Activated naive CD4-positive, alpha-beta T cell treated with anti-CD3 and anti-CD28 coated beads, Interleukin-2, amount 50 U/mL, for 72 hours (primary cell): ENCODE data around the gene XXYLT1. TPM values are rescaled to one million over a fixed set of nuclear protein-coding genes. Genes with fewer than 3 reads are reported as not detected.

Experiments
- ATAC-seq, 2 donors: fragments of 150-1000 bp; cut with Tn5 transposase; 2 replicates each; pipeline ENCODE4 v1.10.0; 2021; ENCODE audit warnings: mild to moderate bottlenecking in 2 of 2, moderate library complexity in 2 of 2
- DNase-seq, 2 donors: peaks; one replicate each; pipeline ENCODE4 v3.0.0; 2021 to 2022; ENCODE audit warnings: low spot score in 2 of 2
- H3K27ac Mint-ChIP-seq, 2 donors: one replicate each; pipeline ENCODE4 v1.8.0; 2022; ENCODE audit warnings: mild to moderate bottlenecking in 2 of 2, mixed read lengths in 2 of 2
- H3K36me3 Mint-ChIP-seq, 2 donors: one replicate each; pipeline ENCODE4 v1.8.0; 2022; ENCODE audit warnings: mixed read lengths in 2 of 2
- H3K9me3 Mint-ChIP-seq, 2 donors: one replicate each; pipeline ENCODE4 v1.8.0; 2022; ENCODE audit warnings: mixed read lengths in 2 of 2
- total RNA-seq, 2 donors: library from RNA; stranded (reverse); gene quantifications; one replicate each; pipeline ENCODE4 v1.2.3, GENCODE V29; 2022

XXYLT1 gene
- total RNA-seq, 2 donors from 2014 or later: 3.4 to 6.1 TPM

DNA sequence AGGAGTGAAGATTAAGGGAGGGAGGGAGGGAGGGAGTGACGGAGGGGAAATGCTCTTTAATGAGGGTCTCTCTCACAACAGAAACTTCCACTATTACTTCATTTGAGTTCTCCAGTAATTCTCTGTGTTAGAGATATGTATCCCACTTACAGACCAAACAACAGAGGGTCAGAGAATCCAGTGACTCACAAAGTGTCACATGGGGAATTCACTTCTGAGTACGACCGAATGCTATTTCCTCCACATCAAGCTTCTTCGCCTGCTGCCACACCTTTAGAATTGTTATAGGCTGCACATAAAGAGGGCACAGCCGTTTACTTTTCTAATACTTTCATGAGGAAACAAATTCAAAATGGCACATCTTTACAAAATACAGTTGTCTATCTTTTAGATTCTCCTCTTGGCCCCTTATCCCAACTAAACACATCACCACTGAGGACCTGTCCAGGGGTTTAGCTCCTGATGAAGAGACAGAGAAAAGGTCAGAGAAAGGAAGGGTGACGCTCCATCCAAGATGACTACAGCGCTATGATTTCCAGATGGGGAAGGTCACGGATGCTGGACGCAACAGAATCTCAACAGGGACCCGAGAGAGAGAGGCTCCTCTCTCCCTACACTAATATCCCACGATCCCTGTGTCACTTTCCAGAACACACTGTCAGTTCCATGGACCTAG lies 119.0 kb downstream of the XXYLT1 start:
- Mint-ChIP-seq H3K9me3 (no peaks in the 10 kb centered on the region), H3K36me3 (peaks cover 0 to 7% of the 10 kb centered on the region in 2 donors), H3K27ac (no peak overlapping the region)
- DNase-seq: no peak
- ATAC-seq: no peak

DNA sequence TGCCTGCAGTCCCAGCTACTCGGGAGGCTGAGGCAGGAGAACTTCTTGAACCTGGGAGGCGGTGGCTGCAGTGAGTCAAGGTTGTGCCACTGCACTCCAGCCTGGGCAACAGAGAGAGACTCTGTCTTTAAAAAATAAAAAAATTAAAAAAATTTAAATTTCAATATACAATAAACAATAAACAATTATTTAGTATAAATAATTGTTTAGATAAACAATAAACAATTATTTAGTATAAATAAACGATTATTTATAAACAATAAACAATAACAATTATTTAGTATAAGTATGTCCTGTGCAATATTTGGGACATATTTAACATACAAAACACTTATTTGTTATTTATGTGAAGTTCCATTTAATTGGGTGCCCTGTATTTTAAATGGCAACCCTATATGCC lies 119.6 kb downstream of the XXYLT1 start:
- ATAC-seq (no peak), DNase-seq (no peak)
- Mint-ChIP-seq H3K27ac (no peak overlapping the region), H3K36me3 (peaks cover 0 to 7% of the 10 kb centered on the region in 2 donors), H3K9me3 (no peaks in the 10 kb centered on the region)

DNA sequence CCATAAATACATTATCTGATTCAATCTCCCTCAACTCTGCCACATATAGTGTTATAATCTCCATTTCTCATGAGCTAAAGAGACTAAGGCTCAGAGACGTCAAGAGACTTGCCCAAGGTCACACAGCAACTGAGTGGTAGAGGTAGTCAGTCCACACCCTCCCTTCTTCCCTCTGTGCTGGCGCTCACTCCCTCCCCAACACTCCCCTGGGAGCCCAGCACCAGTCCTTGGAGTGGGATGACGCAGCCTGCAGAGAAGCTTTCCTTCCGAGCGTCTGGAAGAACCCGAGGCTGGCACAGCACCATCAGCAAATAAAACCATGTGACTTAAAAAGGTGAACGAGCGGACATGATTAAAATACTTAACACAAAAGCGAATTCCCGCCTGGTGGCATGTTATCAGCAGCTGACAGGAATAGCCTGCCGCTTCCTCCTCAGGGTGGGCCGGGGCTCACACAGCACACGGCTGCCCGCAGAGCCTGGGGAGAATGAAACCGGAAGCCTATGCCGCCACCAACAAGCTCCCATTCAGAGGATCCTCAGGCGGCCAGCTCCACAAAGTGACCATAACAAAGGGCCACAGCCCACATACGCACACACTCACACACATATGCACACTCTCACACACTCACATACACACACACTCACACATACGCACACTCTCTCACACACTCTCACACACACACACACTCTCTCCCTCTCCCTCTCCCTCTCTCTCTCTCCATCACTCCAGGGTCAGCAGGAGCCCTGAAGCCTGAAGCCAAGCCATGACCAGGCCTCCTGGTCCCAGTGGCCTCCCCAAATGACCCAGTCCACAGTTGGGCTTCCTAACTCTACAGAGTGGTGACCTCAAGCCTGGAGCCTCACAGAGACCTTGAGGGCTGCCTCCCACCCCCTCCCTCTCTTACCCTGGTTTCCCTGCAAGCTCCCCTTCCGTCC lies 120.5 kb downstream of the XXYLT1 start:
- peak in 1 of 2 donors; percentile 26 for DNase-seq
- H3K27ac Mint-ChIP-seq: peak overlapping the region; percentile 81 to 96
- H3K9me3 Mint-ChIP-seq: no peaks in the 10 kb centered on the region
- ATAC-seq: peak; percentile 38 to 66
- no peaks in the 10 kb centered on the region for H3K36me3 Mint-ChIP-seq

DNA sequence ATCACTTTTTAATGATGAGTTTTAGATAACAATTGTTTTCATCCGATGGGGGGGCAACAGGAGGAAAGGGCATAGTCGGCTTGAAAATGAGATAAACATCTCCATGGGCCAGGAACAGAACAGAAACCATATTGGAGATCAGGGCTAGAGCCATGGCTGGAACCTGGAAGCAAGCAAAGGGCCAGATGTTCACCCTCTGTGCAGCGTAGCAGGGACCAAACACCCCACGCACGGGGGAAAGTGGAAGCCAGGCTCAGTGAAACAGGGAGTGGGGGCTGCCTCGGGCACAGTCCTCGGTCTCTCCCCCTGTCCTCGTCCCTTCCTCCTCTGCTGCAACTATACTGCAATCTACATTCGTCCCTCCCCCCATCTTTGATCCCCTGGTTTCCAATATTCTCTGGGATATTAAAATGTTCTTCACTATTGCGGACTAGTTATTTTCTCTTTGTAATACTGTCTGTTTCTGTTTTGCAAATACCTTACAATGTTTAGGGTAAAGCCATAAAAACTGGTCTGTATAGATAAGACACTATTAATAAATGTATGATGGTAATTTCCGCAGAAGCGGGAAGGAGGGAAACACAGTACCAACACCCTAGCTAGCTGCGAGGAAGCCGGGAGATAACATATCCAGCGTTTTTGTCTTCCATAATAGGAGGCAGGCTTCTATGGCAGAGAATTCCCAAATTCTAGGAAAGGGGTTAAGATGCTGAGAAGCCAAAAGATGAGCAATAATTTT lies 121.5 kb downstream of the XXYLT1 start:
- Mint-ChIP-seq H3K36me3 (no peaks in the 10 kb centered on the region), H3K9me3 (no peaks in the 10 kb centered on the region), H3K27ac (peak overlapping the region in 1 of 2 donors; percentile 81)
- ATAC-seq (no peak), DNase-seq (no peak)

DNA sequence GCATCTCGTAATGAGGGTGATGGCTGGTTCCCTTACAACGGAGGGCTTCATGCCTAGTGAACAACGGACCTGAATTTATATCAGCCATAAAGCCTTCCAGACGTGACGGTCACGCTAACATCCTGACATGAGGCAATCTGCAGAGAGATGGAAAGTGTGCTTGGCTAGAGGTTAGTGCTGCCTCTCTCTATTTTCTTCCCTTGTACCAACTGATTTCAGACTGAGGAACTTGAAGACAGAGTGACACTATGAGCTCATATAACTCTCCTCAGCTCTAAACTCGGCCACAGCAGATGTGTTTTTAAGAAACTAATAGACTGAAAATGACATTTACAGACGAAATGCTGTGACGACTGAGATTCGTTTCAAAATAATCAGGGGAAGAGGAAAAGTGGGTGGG lies 122.4 kb downstream of the XXYLT1 start:
- ATAC-seq (no peak), DNase-seq (no peak)
- Mint-ChIP-seq H3K9me3 (no peaks in the 10 kb centered on the region), H3K36me3 (no peaks in the 10 kb centered on the region), H3K27ac (peak overlapping the region in 1 of 2 donors; percentile 67)

DNA sequence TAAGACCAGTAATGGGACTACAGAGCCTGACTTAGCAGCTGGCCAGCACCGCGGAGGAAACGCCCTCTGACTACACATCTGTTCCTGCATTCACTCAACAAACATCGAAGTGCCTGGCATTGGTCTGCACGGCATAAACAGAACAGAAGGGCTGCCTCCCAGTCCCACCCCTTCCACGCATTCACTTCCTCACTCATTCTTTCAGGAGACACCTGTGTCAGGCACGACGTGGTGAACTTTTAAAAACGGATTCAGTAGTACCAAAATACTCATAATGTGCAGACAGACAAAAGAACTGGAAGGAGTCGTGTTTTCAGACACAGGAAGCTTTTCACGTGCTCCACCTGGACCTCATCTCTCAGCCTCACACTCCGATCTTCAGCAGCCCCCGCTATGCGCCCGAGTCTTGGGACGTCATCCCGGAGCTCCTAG lies 123.3 kb downstream of the XXYLT1 start:
- Mint-ChIP-seq H3K36me3 (no peaks in the 10 kb centered on the region), H3K9me3 (no peaks in the 10 kb centered on the region), H3K27ac (peak overlapping the region; percentile 67 to 90)
- ATAC-seq: peak; percentile 89 to 94
- DNase-seq: peak in 1 of 2 donors; percentile 32

DNA sequence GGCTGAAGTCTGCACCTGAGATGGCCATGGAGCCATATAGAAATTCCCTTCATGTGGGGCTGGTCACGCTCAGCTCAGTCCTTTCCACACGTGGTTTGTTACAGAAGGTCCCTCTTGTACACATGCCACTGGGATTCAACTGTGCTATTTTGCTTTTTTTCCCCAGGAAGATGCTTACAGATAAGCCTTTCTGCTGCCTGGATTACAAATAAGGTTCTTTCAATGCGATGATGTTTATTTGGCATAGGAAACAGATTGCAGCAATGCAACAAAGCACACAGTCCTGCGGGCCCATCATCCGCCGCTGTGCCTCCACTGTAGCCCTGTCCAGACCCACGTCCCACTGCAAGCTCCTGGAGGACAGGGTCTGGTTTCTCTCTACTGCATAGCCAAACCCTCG lies 124.8 kb downstream of the XXYLT1 start:
- ATAC-seq (no peak), DNase-seq (no peak)
- no peak overlapping the region for H3K27ac Mint-ChIP-seq
- H3K9me3 Mint-ChIP-seq: peaks cover 4 to 12% of the 10 kb centered on the region in 2 donors
- H3K36me3 Mint-ChIP-seq: peaks cover 12 to 14% of the 10 kb centered on the region in 2 donors

DNA sequence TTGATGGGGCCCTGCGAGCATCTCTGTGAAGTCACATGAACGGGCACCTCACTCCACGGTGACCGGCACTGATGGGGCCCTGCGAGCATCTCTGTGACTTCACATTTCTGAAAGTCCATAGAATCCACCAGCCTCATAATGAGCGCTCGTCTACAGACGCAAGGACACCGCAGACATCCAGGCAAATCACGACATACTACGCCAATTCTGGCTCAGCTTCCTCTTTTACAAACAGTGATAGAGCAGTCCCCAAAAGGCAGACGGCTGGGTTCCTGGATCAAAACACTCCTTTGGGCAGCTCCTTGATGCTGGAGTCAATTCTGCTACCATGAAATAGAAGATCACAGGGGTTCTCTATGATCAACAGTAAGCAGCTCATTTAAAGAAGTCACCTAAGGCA lies 125.4 kb downstream of the XXYLT1 start:
- H3K9me3 Mint-ChIP-seq: peaks cover 4 to 17% of the 10 kb centered on the region in 2 donors
- DNase-seq: no peak
- peaks cover 17% of the 10 kb centered on the region in 2 donors for H3K36me3 Mint-ChIP-seq
- no peak overlapping the region for H3K27ac Mint-ChIP-seq
- ATAC-seq: no peak

DNA sequence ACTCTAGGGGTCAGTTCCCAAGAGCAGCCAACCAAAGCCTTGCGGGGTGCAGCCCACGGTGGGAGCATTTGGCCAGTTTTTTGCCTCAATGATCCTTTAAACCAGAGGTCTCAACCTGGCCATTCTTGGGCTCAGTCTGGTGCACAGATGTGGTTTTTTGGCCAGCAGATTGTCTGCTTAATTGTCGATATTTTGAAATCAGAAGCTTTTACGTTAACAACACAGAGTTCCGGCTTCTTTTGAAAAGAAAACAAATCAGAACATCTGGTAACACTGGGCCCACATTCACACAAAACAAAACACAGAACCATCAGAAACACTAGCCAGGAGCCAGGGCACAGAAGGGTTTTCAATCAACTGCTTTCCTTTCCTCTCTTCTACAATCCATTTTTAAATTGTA lies 127.7 kb downstream of the XXYLT1 start:
- no peak overlapping the region for H3K27ac Mint-ChIP-seq
- no peak for ATAC-seq
- peaks cover 8 to 22% of the 10 kb centered on the region in 2 donors for H3K9me3 Mint-ChIP-seq

DNA sequence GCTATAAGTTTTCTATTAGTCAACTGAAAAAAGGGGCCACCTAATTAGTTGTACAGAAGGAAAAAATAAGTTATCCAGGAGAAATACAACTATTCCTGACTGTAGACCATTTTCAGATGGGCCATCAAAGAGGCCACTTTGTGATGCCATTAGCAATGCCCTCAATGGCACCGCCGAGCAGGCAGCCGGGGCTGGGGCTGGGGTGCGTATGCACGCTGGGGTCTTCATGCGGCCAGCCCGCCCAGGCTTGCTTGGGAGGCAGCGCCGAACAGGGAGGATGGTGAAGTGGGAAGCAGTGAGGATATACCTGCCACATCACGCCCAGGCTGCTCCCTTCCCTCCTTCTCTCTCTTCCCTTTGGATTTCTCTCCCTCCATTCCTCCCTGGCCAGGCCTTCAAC lies 128.4 kb downstream of the XXYLT1 start:
- ATAC-seq (no peak), DNase-seq (no peak)
- Mint-ChIP-seq H3K36me3 (peaks cover 22 to 26% of the 10 kb centered on the region in 2 donors), H3K9me3 (peaks cover 8 to 22% of the 10 kb centered on the region in 2 donors), H3K27ac (peak overlapping the region in 1 of 2 donors; percentile 21)

More for the DNA sequence above, 127.7 kb downstream of the XXYLT1 start:
- no peak for DNase-seq
- H3K36me3 Mint-ChIP-seq: peaks cover 22 to 26% of the 10 kb centered on the region in 2 donors

DNA sequence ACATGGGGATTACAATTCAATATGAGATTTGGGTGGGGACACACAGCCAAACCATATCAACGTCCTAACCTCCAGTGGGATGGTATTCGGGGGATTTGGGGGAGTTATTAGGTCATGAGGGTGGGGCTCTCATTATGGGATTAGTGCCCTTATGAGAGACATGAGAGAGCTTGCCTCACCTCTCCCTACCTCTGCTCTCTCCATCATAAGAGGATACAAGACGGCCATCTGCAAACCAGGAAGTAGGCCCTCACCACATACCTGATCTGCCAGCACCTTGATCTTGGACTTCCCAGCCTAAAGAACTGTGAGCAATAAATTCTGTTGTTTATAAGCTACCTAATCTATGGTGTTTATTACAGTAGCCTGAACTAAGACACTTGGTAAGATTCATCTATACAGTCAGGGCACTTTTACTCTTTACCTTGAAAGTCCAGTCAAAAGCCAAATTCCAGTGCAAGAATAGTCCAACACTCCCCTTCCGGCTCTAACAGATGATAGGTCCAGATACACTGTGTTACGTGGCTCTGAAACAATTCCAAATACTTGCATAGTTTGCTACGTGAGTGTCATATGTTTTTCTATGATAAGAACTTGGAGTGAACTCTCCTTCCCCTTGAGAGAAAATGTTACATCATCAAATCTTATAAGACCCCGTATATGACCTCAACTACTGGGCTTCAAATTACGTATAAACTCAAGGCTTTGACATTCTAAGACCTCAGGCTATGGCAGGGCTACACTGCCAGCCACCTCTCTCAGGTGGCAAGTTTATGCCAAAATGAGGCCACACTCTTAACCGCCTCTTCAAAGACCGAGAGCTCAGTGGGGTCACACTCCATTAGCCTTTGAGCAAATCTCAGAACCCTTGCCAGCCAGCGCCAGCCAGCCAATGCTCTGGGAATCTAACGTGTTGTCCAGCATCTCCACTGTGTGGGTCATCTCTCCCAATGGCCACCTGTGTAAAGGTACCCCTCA lies 129.9 kb downstream of the XXYLT1 start:
- DNase-seq (no peak), ATAC-seq (no peak)
- H3K36me3 Mint-ChIP-seq: peaks cover 22 to 26% of the 10 kb centered on the region in 2 donors
- no peak overlapping the region for H3K27ac Mint-ChIP-seq
- peaks cover 8 to 22% of the 10 kb centered on the region in 2 donors for H3K9me3 Mint-ChIP-seq

DNA sequence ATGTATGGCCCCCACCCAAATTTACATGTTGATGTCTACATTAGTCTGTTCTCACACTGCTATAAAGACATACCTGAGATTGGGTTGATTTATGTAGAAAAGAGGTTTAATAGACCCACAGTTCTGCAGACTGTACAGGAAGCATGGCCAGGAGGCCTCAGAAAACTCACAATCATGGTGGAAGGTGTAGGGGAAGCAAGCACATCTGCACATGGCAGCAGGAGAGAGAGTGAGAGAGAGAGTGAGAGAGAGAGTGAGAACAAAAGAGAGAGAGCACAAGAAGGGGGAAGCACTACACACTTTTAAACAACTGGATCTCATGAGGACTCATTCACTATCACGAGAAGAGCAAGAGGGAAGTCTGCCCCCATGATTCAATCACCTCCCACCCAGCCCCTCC lies 130.5 kb downstream of the XXYLT1 start:
- DNase-seq (no peak), ATAC-seq (no peak)
- H3K9me3 Mint-ChIP-seq: peaks cover 8 to 22% of the 10 kb centered on the region in 2 donors
- H3K36me3 Mint-ChIP-seq: peaks cover 22 to 26% of the 10 kb centered on the region in 2 donors
- H3K27ac Mint-ChIP-seq: no peak overlapping the region

DNA sequence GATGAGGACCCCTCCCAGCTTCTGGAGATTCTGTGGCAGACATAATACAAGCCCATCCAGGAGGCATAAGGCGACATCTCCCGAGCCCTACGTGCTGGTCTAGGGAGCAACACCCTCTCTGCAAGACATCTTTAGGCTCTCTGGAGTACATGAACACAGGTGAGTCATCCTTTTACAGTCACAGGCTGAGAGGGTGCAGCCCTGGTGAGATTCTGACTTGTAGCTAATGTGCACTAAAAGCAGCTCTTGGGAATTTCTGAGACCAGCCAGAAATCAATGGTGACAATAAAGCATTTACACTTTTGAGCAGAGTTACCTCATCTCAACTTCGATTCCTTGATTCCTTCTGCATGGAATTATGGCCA lies 131.1 kb downstream of the XXYLT1 start:
- H3K9me3 Mint-ChIP-seq: peaks cover 8 to 22% of the 10 kb centered on the region in 2 donors
- ATAC-seq (no peak), DNase-seq (no peak)
- peaks cover 22 to 26% of the 10 kb centered on the region in 2 donors for H3K36me3 Mint-ChIP-seq
- H3K27ac Mint-ChIP-seq: no peak overlapping the region

DNA sequence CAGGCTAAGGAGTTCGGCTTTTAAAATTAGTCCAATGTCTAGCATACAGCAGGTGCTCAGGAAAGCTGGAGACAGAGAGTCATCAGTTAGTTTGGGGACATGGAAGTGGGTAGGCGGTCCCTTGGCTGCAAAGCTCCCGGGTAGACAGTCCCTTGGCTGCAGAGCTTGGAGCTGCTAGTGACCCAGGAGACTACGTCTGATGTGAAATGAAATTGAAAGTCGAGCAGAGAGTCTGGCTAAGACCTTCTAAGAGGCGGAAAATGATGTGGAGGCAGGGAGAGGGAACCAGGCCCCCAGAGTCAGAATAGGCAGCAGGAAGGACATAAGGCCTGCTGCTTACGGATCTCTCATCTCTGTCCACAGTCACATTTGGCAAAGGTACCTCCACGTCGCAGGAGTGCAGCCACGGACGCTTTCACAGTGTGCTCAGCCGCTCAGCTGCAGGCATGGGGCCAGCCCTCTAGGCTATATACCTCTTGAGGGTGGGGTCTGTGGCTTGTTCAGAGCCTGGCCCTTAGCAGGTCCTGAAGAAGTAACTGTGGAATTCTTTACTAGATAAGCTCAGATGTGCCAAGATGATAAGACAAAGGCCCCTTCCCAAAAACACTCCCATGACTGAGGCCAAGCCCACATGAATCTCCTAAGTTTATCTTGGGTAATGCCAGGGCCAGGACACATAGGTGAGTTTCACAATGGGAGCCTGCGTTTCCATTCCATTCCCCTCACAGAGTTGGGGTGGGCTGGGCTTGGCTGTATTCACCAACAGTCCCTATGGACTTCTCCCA lies 131.7 kb downstream of the XXYLT1 start:
- DNase-seq: no peak
- H3K27ac Mint-ChIP-seq: peak overlapping the region in 1 of 2 donors; percentile 63
- H3K9me3 Mint-ChIP-seq: peaks cover 8 to 22% of the 10 kb centered on the region in 2 donors
- ATAC-seq: no peak
- H3K36me3 Mint-ChIP-seq: peaks cover 22 to 26% of the 10 kb centered on the region in 2 donors
